Astrocyte (in vitro differentiated cells and primary cell): ENCODE measurements around the gene PCED1B. TPM values are rescaled to one million over a fixed set of nuclear protein-coding genes. Genes with fewer than 3 reads are reported as not detected.

Source experiments
- DNase-seq: peaks from one replicate; pipeline ENCODE4 v3.0.0-alpha.2; 2010; ENCODE audit warnings: low read depth
- FAIRE-seq: peaks from 2 replicates; lab custom pipeline; 2011; peaks lifted over from hg19 to GRCh38; lab: Jason Lieb, UNC
- H2AFZ ChIP-seq: 2 replicates; pipeline ENCODE4 v1.6.0; 2012; ENCODE audit warnings: low read depth, low read length, inconsistent platforms
- H3K27ac ChIP-seq: 2 replicates; pipeline ENCODE4 v1.5.1; 2011; ENCODE audit warnings: low read depth, low read length, inconsistent platforms
- H3K27me3 ChIP-seq: 2 replicates; pipeline ENCODE4 v1.6.0; 2011; ENCODE audit warnings: low read length, inconsistent platforms; ENCODE audit not compliant: insufficient read depth
- H3K36me3 ChIP-seq: 2 replicates; pipeline ENCODE4 v1.5.1; 2011; ENCODE audit warnings: low read length, inconsistent platforms; ENCODE audit not compliant: insufficient read depth
- H3K4me1 ChIP-seq: 2 replicates; pipeline ENCODE4 v1.5.1; 2011; ENCODE audit warnings: low read length, inconsistent platforms; ENCODE audit not compliant: insufficient read depth
- H3K4me2 ChIP-seq: 2 replicates; pipeline ENCODE4 v1.6.0; 2012; ENCODE audit warnings: low read length, inconsistent platforms
- H3K4me3 ChIP-seq: 2 replicates; pipeline ENCODE4 v1.5.1; 2011; ENCODE audit warnings: low read depth, mild to moderate bottlenecking, low read length, inconsistent platforms; ENCODE audit not compliant: insufficient read depth
- H3K79me2 ChIP-seq: 2 replicates; pipeline ENCODE4 v1.6.0; 2012; ENCODE audit warnings: mild to moderate bottlenecking, low read length, inconsistent platforms; ENCODE audit not compliant: insufficient read depth
- H3K9ac ChIP-seq: 2 replicates; pipeline ENCODE4 v1.6.0; 2012; ENCODE audit warnings: mild to moderate bottlenecking, low read length, inconsistent platforms
- H3K9me3 ChIP-seq: 2 replicates; pipeline ENCODE4 v1.5.1; 2012; ENCODE audit warnings: low read depth, mild to moderate bottlenecking, low read length, inconsistent platforms; ENCODE audit not compliant: insufficient read depth
- H4K20me1 ChIP-seq: 2 replicates; pipeline ENCODE4 v1.6.0; 2012; ENCODE audit warnings: low read length, inconsistent platforms; ENCODE audit not compliant: insufficient read depth
- H3K27ac Mint-ChIP-seq: one replicate; pipeline ENCODE4 v1.8.0; 2021; ENCODE audit warnings: mild to moderate bottlenecking, mixed read lengths; ENCODE audit not compliant: unreplicated experiment
- H3K27me3 Mint-ChIP-seq: one replicate; pipeline ENCODE4 v1.8.0; 2021; ENCODE audit warnings: low read depth, mixed read lengths; ENCODE audit not compliant: unreplicated experiment
- H3K36me3 Mint-ChIP-seq: one replicate; pipeline ENCODE4 v1.8.0; 2021; ENCODE audit warnings: low read depth, mixed read lengths; ENCODE audit not compliant: unreplicated experiment
- H3K4me1 Mint-ChIP-seq: one replicate; pipeline ENCODE4 v1.8.0; 2021; ENCODE audit warnings: low read depth, mixed read lengths; ENCODE audit not compliant: unreplicated experiment
- H3K4me3 Mint-ChIP-seq: one replicate; pipeline ENCODE4 v1.8.0; 2021; ENCODE audit warnings: mild to moderate bottlenecking, moderate library complexity, mixed read lengths; ENCODE audit not compliant: unreplicated experiment
- H3K9me3 Mint-ChIP-seq: one replicate; pipeline ENCODE4 v1.8.0; 2021; ENCODE audit warnings: mild to moderate bottlenecking, mixed read lengths; ENCODE audit not compliant: unreplicated experiment
- EZH2 ChIP-seq: IDR thresholded peaks from 2 replicates; pipeline ENCODE4 v1.6.1; 2012; ENCODE audit warnings: mild to moderate bottlenecking, low read length, inconsistent platforms; ENCODE audit not compliant: insufficient read depth
- total RNA-seq: library from RNA; stranded (reverse); gene quantifications from 2 replicates; pipeline ENCODE4 v1.2.1, GENCODE V29; 2021
- TF ChIP-seq, protein P1 (sequence below): IDR thresholded peaks from 2 replicates; pipeline ENCODE4 v1.5.1; 2011; ENCODE audit warnings: low read depth, mild to moderate bottlenecking, inconsistent platforms, low read length, moderate library complexity; ENCODE audit not compliant: insufficient read depth

Gene PCED1B
- total RNA-seq, 1 donor from 2014 or later = 1.8 TPM

DNA sequence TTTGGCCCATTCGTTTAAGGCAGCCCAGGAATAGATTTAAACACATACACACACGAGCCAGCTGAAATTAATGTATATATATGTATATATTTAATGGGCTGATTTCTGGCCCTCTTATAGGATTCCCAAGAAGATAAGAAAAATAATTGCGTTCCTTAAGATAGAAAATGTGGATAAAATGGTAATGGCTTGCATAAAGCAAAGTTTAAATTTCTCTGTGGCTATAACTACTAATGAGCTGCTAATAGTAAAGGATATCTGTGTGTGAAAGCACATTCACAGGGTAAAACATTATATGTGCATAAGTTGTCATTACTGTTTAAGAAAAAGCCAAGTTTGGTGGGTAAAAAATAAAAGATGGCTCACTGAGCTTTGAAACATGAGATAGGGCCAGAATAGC lies 134.0 kb downstream of the PCED1B start:
- Mint-ChIP-seq H3K4me1 (peaks cover 6% of the 10 kb centered on the region), H3K36me3 (no peaks in the 10 kb centered on the region), H3K27me3 (no peaks in the 10 kb centered on the region), H3K27ac (no peak overlapping the region), H3K9me3 (no peaks in the 10 kb centered on the region), H3K4me3 (no peak overlapping the region)
- Histone ChIP-seq H3K9ac (no peak overlapping the region), H3K27ac (no peak overlapping the region), H3K4me3 (no peak overlapping the region), H2AFZ (no peak overlapping the region), H3K79me2 (no peaks in the 10 kb centered on the region), H3K27me3 (no peaks in the 10 kb centered on the region), H3K9me3 (no peaks in the 10 kb centered on the region), H4K20me1 (no peaks in the 10 kb centered on the region), H3K4me2 (no peak overlapping the region), H3K36me3 (no peaks in the 10 kb centered on the region), H3K4me1 (no peaks in the 10 kb centered on the region)
- no peak for FAIRE-seq
- no peak for DNase-seq
- no peak for TF ChIP-seq EZH2
- TF ChIP-seq, protein P1, sequence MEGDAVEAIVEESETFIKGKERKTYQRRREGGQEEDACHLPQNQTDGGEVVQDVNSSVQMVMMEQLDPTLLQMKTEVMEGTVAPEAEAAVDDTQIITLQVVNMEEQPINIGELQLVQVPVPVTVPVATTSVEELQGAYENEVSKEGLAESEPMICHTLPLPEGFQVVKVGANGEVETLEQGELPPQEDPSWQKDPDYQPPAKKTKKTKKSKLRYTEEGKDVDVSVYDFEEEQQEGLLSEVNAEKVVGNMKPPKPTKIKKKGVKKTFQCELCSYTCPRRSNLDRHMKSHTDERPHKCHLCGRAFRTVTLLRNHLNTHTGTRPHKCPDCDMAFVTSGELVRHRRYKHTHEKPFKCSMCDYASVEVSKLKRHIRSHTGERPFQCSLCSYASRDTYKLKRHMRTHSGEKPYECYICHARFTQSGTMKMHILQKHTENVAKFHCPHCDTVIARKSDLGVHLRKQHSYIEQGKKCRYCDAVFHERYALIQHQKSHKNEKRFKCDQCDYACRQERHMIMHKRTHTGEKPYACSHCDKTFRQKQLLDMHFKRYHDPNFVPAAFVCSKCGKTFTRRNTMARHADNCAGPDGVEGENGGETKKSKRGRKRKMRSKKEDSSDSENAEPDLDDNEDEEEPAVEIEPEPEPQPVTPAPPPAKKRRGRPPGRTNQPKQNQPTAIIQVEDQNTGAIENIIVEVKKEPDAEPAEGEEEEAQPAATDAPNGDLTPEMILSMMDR = no peak

DNA sequence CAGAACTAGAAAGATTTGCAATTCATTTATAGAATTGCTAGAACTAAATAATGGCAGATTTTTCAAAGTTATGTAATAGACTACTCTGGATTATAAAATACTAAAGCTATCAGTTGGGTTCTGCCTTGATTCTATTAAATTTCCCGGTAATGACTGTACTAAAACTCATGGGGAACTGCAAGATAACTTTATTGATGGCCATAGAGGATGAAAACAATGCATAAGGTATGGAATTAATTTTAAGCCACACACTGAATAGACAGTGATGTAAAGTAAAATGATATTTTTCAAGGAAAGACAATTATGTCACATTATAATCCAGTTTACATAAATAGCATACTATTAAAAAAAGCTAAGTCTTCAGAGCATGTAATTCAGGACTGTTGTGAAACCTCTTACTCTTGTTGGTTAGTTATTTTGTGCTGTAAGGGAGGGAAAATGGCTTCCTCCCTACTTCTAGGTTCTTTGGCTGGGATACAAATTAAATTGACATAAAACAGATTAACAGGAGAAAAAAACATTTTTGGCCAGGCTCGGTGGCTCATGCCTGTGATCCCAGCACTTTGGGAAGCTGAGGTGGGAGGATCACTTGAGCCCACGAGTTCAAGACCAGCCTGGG lies 134.7 kb downstream of the PCED1B start:
- TF ChIP-seq, protein P1 = no peak
- no peak for TF ChIP-seq EZH2
- H4K20me1 ChIP-seq = no peaks in the 10 kb centered on the region
- Mint-ChIP-seq H3K9me3 (no peaks in the 10 kb centered on the region), H3K4me1 (peaks cover 6% of the 10 kb centered on the region), H3K36me3 (no peaks in the 10 kb centered on the region), H3K27me3 (no peaks in the 10 kb centered on the region), H3K4me3 (no peak overlapping the region), H3K27ac (no peak overlapping the region)
- no peak overlapping the region for H3K9ac ChIP-seq
- no peak overlapping the region for H3K4me3 ChIP-seq
- H3K4me1 ChIP-seq = no peaks in the 10 kb centered on the region
- no peaks in the 10 kb centered on the region for H3K36me3 ChIP-seq
- FAIRE-seq = no peak
- no peaks in the 10 kb centered on the region for H3K79me2 ChIP-seq
- H2AFZ ChIP-seq = no peak overlapping the region
- no peak overlapping the region for H3K27ac ChIP-seq
- H3K9me3 ChIP-seq = no peaks in the 10 kb centered on the region
- DNase-seq = no peak
- no peak overlapping the region for H3K4me2 ChIP-seq
- no peaks in the 10 kb centered on the region for H3K27me3 ChIP-seq

DNA sequence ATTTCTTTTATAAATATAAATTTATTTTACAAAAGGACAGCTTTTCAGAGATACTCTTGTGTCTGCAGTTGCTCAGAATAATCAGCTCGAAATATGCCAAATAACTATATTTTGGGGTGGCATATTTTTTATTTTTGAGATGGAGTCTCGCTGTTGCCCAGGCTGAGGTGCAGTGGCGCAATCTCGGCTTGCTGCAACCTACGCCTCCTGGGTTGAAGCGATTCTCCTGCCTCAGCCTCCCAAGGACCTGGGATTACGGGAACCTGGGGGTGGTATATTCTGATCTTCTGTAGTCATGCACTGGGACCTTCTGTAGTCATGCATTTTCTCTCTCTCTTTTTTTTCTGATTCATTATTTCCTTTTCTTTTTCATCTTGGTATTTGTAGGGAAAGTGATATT lies 135.3 kb downstream of the PCED1B start:
- Histone ChIP-seq H3K27ac (no peak overlapping the region), H3K4me1 (no peaks in the 10 kb centered on the region), H2AFZ (no peak overlapping the region), H3K4me3 (no peak overlapping the region), H3K36me3 (no peaks in the 10 kb centered on the region), H3K27me3 (no peaks in the 10 kb centered on the region), H3K9me3 (no peaks in the 10 kb centered on the region), H3K9ac (no peak overlapping the region), H3K4me2 (no peak overlapping the region), H4K20me1 (no peaks in the 10 kb centered on the region), H3K79me2 (no peaks in the 10 kb centered on the region)
- TF ChIP-seq EZH2 = no peak
- TF ChIP-seq, protein P1 = no peak
- Mint-ChIP-seq H3K27me3 (no peaks in the 10 kb centered on the region), H3K27ac (no peak overlapping the region), H3K9me3 (no peaks in the 10 kb centered on the region), H3K36me3 (no peaks in the 10 kb centered on the region), H3K4me3 (no peak overlapping the region), H3K4me1 (peaks cover 9% of the 10 kb centered on the region)
- no peak for FAIRE-seq
- no peak for DNase-seq
